Loucy (cell line): ENCODE data around the gene NAT16.

Experiments used
- CTCF ChIP-seq: fragments of 200-600 bp; sonication (generic); conservative IDR thresholded peaks from 2 replicates; pipeline ENCODE4 v1.5.1; 2014; ENCODE audit warnings: mild to moderate bottlenecking, antibody characterized with exemption, low read length
- EZH2phosphoT487 ChIP-seq: fragments of 200-600 bp; IDR thresholded peaks from 2 replicates; pipeline ENCODE4 v1.6.1; 2018; ENCODE audit warnings: antibody characterized with exemption, mild to moderate bottlenecking, moderate library complexity, borderline replicate concordance

GRCh38 chr7:101124376-101125056 is 55.6 kb downstream of the NAT16 start:
- TF ChIP-seq CTCF (no peak), EZH2phosphoT487 (no peak)
